ENCODE measurements around the gene HPGDS.

GRCh38 chr4:94377294-94377693 lies 34.7 kb upstream of the HPGDS start:
- TF ChIP-seq POLR2A (IDR thresholded peaks at IDR 0.05; ENCODE audit: low read depth, low read length) (no peak), POLR2AphosphoS5 (IDR thresholded peaks at IDR 0.05; ENCODE audit: low read depth, low read length) (no peak), TAF1 (IDR thresholded peaks at IDR 0.05; ENCODE audit: low read depth, low read length) (no peak), POU2F2 (IDR thresholded peaks at IDR 0.05; ENCODE audit: low read depth, low read length) (no peak)
